HG02870 (cell line): ENCODE results near the gene BPIFB3.

Experiments
- ATAC-seq: cut with Tn5 transposase; IDR thresholded peaks from one replicate; pipeline ENCODE4 v1.9.1; 2021; ENCODE audit warnings: mild to moderate bottlenecking, moderate library complexity; ENCODE audit not compliant: unreplicated experiment

Gene BPIFB3

DNA sequence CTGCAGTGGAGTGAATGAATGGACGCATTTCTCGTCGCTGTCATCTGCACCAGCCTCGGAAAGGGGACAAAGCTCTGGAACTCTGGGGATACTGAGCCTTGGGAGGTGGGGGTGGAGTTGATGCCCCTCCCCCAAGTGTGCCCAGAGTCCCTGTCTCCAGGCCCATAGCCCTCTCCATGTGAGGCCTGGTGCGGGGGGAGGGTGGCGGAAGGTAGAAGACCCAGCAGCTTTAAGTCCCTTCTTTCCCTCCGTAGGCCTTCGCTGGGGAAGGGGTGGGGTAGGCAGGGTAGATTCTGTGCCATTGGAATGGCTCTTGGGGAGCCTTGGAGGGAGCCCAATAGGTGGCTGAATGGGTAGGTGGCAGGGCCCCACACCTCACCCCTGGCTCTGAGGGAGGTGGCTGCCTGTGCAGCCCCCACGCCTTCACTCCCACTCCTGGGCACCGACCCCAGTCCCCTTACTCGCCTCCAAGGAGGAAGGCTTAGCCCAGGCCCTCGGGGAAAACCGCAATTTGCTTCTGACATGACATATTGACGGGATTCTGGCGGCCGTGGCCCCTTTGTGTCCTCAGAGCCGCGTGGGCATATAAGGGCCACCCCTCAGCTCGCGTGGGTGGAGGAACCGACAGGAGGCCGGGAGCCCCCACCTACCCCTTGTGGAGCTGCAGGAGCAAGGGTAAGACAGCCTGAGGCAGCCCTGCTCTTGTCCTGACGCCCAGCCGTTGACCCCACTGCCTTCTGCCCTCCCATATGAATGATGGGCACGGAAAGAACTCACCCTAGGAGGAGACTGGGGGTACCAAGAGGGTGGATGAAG is at the start of gene BPIFB3:
TSS of gene BPIFB3 (plus strand) at position 613 of the 816 bp plus-strand sequence. CDS start 1,533 bp downstream, outside the sequence.
- ATAC-seq = no peak

DNA sequence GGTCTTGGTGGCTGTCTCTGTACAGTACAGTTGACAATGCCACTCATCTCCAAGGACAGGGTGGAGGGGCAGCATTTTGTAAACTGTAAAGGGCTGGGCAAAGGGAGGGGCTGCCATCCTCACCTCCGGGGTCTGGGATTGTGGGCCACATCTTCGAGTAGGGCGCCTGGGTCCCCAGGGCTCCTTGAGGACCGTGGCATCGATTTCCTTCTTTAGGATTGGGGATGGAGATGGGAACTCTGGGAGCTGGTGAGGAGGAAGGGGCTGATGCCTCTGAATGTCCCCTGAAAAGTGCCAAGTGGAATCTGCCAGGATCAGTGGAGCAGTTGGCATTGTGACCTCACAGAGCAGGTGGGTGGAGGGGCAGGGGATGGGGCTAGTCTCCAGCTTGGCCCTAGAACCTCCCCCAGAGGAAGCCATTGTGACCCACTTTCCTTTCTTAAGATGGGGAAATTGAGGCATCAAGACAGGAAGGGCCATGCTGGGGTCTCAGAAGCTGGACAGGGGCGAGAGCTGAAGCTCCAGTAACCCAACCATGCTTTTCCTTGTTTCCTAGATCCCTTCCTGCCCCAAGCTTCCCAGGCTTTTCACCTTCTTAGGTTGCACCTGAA is 49.5 kb upstream of the BPIFB3 start, which contains the start of gene SUN5:
TSS of gene SUN5 (minus strand) at position 293 of the 611 bp plus-strand sequence. CDS start at position 200, 93 bp downstream.
- ATAC-seq = no peak

DNA sequence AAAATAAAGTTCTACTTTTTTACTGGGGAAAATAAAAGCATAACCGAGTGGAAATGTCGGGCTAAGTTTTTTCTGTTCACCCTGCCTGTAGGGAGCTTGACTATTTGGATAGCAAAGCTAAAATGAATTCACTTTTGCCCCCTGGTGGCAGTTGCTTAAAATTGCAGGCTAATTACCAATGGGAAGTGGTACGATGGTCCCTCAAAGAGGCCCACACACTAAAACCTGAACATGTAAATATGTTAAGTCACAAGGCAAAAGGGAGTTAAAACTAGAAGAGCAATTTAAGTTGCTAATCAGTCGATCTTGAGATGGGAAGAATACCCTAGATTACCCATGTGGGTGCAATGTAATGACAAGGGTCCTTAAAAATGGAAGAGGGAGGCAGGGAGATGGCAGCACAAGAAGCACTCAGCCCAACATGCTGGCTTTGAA is 48.6 kb upstream of the BPIFB3 start:
- ATAC-seq = no peak

DNA sequence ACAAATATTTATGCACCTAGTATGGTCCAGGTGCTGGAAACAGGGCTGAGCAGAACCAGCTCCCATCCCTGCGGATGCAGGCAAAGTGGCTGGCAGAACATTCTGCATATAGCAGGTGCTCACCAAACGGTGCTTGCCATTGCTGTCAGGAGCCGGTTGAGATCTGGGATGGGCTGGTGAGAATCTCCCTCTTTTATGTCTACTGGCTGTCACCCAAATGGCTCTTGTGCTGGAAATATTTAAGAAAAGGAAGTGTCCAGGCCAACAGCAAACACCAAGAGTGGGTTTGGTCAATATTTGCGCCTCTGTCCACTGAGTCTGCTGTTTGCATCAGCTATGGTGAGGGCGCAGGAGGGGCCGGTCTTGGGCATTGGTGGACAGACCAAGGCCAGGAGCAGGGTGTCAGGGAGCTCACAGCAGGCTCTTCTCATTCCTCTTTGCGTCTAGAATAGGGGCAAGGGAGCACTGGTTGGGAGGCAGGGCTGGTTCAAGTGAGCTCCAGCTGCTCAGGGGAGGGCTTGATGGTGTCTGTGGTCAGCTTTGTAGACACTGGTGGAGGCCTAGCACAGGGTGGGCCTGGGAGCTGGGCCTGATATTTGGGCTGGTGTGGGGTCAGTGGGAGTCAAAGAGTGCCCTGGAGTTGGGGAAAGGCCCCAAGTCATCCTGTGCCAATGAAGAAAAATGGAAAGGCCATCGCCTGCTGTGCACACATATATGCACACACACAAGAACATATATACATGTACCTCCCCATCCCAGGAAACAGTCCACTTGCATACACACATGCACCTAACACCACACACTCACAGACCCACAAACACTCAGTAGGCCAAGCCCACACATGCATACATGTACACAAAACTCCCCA is 47.6 kb upstream of the BPIFB3 start:
- ATAC-seq = no peak

DNA sequence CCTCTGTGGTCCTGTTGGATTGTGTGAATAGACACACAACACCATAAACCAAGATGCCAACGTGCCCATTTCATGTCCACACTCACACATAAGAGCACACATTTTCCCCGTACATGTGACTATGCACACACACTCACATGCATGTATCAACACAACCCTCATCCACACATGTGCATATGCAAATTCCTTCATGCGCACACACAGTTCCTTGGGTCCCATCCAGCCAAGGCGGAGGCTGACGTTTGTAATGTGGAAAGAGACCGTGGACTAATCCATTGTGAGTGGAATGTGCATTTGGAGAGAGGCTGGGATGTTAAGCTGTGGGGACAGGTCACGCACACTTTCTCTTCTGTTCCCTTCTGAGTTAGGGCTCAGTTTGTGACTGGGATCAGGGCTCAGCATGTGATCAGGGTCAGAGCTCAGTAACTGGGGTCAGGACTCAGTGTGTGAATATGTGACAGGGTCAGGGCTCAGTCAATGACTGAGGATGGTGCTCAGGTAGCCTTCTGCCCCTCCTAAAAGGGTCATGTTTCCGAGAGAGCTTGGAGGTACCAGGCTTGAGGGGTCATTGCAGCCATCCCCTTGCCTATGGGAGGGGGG is 46.8 kb upstream of the BPIFB3 start:
- no peak for ATAC-seq

DNA sequence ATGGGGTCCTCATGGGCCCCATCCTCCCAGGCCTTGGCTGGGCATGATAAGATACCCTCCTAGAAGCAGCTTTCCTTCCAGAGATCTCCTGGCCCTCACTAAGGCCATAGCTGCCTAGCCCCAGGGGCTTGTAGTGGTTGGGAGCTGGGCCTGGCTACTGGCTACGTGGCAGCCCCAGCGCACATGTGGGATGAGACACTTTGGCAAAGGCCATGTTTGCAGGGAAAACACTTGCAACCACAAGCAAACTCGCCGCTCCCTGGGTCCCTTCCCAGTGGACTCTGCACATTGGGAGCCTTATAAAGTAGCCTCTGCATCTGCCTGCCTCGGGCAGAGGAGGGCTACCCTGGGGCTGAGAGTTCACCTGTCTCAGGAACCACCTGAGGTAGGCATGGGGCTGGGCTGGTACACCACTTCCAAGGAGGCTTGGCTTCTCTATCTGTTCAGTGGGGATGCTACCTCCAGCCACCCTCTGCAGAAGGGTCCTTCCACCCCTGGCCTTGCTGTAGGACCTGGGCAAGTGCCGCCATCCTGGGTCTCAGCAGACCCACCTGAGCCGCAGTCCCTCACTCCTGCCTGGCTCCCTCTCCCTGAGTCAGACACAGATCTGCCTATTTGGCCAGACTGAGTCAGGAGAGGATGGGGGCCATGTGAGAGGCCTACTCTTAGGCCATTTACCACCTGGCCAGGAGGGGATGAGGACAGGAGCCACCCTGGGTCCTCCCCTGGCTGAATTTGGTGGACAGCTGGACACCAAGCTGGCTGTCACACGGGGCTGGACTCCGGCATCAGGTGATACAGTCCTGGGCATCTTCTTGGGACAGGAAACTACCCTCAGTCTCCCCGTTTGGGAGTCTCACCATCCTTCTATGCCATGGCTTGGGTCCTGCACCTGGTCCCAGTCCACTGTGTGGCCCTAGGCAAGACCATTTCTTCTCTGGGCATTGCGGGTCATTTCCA is 46.0 kb upstream of the BPIFB3 start, which contains the start of gene BPIFB2:
TSS of gene BPIFB2 (plus strand) at position 329 of the 960 bp plus-strand sequence. CDS start 871 bp downstream, outside the sequence.
- no peak for ATAC-seq

DNA sequence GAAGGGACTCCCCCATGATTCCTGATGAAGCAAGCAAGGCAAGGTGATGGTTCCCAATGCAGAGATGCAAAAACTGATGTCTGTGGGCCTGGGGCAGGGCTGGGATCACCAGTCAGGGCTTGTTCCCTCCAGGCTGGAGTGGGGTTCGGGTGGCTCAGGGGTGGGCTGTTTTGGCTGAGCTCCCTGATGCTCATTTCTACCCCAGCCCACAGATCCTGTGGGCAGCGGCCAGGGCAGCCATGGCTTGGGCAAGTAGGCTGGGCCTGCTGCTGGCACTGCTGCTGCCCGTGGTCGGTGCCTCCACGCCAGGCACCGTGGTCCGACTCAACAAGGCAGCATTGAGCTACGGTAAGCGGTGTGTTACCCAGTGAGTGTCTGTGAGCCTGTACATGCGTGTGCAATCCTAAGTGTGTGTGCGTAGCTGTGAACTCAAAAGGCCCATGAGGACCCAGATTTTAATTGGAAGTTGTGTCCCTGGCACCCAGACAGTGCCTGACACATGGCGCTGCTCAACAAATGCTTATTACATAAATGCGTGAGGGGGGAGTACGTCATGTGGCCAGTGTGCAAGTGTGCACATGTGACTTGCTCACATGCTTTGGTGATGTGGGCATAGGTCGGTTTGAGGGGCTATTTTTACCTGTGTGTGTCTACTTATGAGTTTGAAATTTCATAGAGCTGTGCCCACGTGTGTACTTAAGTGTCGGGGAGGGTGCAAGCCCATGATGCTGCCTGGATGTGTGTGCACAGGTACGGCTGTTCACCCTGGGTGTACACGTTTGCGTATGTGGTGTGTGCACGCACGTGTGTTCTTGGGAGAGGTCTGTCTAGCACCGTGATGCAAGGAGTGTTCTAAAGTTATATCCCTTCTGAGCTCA is 45.1 kb upstream of the BPIFB3 start:
- no peak for ATAC-seq

- no peak for ATAC-seq
Observed at GRCh38 chr20:33009214-33010132, 44.2 kb upstream of the BPIFB3 start.

DNA sequence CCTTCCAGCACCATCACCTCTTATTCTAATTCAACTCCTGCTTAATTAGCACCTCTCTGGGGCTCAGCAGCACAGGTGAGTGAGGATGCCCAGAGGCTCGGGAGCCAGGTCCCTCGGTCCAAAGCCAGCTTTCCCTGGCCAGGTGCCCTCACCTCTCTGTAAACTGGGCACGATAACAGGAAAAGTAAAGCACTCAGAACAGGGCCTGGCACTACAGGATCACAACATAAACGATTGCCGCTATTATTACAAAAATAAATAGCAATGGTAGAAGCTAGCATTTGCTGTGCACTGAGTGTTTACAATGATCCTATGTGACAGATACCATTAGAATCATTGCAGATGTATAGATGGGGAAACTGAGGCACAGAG is 43.6 kb upstream of the BPIFB3 start:
- ATAC-seq = no peak

DNA sequence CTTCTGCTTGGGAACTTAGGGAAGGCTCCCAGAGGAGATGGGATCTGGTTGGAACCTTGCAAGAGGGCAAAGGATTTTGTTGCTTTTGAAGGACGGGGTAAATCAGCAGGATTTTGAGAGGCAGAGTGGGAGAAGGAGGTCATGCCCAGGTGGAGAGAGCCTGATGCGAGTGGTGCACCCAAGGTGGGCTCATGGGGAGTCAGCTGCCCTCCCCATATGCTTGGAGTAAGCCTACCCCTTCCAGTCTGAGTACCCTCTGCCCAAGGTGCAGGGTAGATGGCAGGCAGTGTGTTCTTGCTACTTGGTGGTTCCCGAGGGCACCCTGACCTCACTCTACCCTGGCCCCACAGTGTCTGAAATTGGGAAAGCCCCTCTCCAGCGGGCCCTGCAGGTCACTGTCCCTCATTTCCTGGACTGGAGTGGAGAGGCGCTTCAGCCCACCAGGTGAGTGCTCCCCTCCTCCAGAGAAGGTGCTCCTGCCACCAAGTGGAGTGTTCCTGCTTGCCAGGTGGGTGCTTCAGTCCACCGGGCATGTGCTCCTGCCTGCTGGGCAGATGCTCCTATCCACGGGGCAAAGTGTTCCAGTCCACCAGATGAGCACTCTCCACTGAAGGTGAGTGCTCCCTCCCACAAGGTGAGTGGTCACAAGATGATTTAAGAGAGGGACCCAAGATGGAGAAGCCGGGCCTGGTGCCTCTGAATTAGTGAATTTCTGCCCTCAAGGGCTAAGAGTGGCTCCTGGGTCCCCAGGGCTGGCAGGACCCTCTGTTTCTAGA is 42.8 kb upstream of the BPIFB3 start:
- ATAC-seq = no peak

GRCh38 chr20:33012327-33013189 is 41.1 kb upstream of the BPIFB3 start:
- no peak for ATAC-seq

DNA sequence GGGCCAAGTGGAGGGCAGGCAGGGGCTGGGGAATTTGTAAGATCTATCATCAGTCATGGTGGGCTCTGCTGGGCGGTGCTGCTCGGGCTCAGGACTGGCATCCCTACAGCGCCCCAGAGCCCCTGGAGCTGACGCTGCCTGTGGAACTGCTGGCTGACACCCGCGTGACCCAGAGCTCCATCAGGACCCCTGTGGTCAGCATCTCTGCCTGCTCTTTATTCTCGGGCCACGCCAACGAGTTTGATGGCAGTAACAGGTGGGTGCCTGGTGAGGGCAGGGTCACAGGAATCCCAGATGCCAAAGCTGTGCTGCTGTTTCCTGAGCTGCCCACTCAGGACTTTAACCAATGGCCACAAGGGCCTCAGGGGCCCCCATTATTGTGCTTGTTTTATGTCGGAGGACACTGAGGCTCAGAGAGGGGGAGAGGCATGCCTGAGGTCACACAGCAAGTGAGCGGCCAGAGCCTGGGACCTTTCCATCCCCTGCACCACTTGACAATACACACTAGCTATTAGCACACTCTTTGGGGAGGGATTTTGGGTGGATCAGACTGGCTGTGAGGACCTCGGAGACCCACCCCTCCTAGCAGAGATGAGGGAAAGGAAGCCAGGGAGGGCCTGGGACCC is 39.9 kb upstream of the BPIFB3 start:
- ATAC-seq = no peak

- ATAC-seq = no peak
Observed at GRCh38 chr20:33014336-33015113, 39.2 kb upstream of the BPIFB3 start.

DNA sequence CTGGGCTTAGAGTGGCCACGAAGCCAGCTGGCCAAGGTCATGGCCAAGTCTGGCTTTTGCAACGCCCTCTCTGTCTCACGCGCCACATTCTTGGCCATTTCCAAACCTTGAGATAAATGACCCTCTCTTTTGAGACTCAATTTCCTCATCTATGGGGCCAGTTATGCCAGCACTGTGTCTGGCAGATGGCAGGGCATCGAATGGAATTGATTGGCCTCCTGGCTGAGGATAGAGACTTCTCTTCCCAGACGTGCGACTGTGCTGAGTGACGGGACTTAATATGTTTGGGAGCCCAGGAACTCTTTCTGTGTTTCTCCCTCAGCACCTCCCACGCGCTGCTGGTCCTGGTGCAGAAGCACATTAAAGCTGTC is 38.6 kb upstream of the BPIFB3 start:
- no peak for ATAC-seq
